ENCODE results near the gene ZMYM3.
"Not testable (repeated sequence)": the region's sequence is repeated elsewhere in the genome, so short reads cannot be mapped to it uniquely, and the experiment has no call there.

Gene ZMYM3

GRCh38 chrX:71281300-71281699 lies 27.4 kb upstream of the ZMYM3 start:
- H3K14ac ChIP-seq (ENCODE audit: low read length); H3K18ac ChIP-seq (ENCODE audit: low read length); H2BK5ac ChIP-seq (ENCODE audit: low read depth, low read length, poor library complexity); H3K9ac ChIP-seq (ENCODE audit: low read length); H2BK12ac ChIP-seq (ENCODE audit: low read length); H3K36me3 ChIP-seq (ENCODE audit: control insufficient read depth in 1 of 2, insufficient read depth in 2 of 2, low read length in 2 of 2); DNase-seq; H4K8ac ChIP-seq (ENCODE audit: low read depth, low read length); H3K27me3 ChIP-seq (ENCODE audit: insufficient read depth, low read length); H2BK120ac ChIP-seq (ENCODE audit: insufficient read depth, low read length, poor library complexity); H3K4me2 ChIP-seq (ENCODE audit: low read length); H2AK5ac ChIP-seq (ENCODE audit: low read length); H3K79me1 ChIP-seq (ENCODE audit: low read length); H3K79me2 ChIP-seq (ENCODE audit: control insufficient read depth, insufficient read depth, low read length, poor library complexity); H3K4ac ChIP-seq (ENCODE audit: low read depth, low read length); H3K27ac ChIP-seq (ENCODE audit: low read depth, low read length); H2AFZ ChIP-seq (ENCODE audit: insufficient read depth, low read length, poor library complexity); H3K9me3 ChIP-seq (ENCODE audit: insufficient read depth, low read depth, low read length); H3K4me3 ChIP-seq (ENCODE audit: low read depth, low read length); H4K91ac ChIP-seq (ENCODE audit: low read depth, low read length); H3K23ac ChIP-seq (ENCODE audit: low read length); H4K12ac ChIP-seq (ENCODE audit: low read depth, low read length); H3K4me1 ChIP-seq (ENCODE audit: control insufficient read depth in 1 of 2, insufficient read depth in 2 of 2, low read length in 2 of 2): not testable (repeated sequence)
- WGBS (ENCODE audit: extremely low coverage, insufficient coverage, insufficient read length), result no CpG with 5 or more reads among the region's 11 CpGs

GRCh38 chrX:71272313-71272712 lies 18.4 kb upstream of the ZMYM3 start:
- not testable (repeated sequence) for H3K36me3 ChIP-seq (ENCODE audit: control insufficient read depth in 1 of 2, insufficient read depth in 2 of 2, low read length in 2 of 2); H2BK120ac ChIP-seq (ENCODE audit: insufficient read depth, low read length, poor library complexity); H4K12ac ChIP-seq (ENCODE audit: low read depth, low read length); H2BK12ac ChIP-seq (ENCODE audit: low read length); H2AFZ ChIP-seq (ENCODE audit: insufficient read depth, low read length, poor library complexity); H3K79me1 ChIP-seq (ENCODE audit: low read length); H3K23ac ChIP-seq (ENCODE audit: low read length); H3K9ac ChIP-seq (ENCODE audit: low read length); H3K4me1 ChIP-seq (ENCODE audit: control insufficient read depth in 1 of 2, insufficient read depth in 2 of 2, low read length in 2 of 2); H2BK5ac ChIP-seq (ENCODE audit: low read depth, low read length, poor library complexity); H4K91ac ChIP-seq (ENCODE audit: low read depth, low read length); H3K27me3 ChIP-seq (ENCODE audit: insufficient read depth, low read length); H3K27ac ChIP-seq (ENCODE audit: low read depth, low read length); H2AK5ac ChIP-seq (ENCODE audit: low read length); H3K9me3 ChIP-seq (ENCODE audit: insufficient read depth, low read depth, low read length); H3K4ac ChIP-seq (ENCODE audit: low read depth, low read length); H3K18ac ChIP-seq (ENCODE audit: low read length); H3K14ac ChIP-seq (ENCODE audit: low read length); H3K79me2 ChIP-seq (ENCODE audit: control insufficient read depth, insufficient read depth, low read length, poor library complexity); H3K4me3 ChIP-seq (ENCODE audit: low read depth, low read length); DNase-seq; H4K8ac ChIP-seq (ENCODE audit: low read depth, low read length); H3K4me2 ChIP-seq (ENCODE audit: low read length)
- no CpG with 5 or more reads among the region's 2 CpGs for WGBS (ENCODE audit: extremely low coverage, insufficient coverage, insufficient read length)

- no peak overlapping the region for H2AK5ac ChIP-seq (ENCODE audit: low read length)
Observed at GRCh38 chrX:71269801-71270395, 16.0 kb upstream of the ZMYM3 start.

GRCh38 chrX:71268624-71269023 lies 14.7 kb upstream of the ZMYM3 start:
- not testable (repeated sequence) for H3K27ac ChIP-seq (ENCODE audit: low read depth, low read length); H2AK5ac ChIP-seq (ENCODE audit: low read length); H2AFZ ChIP-seq (ENCODE audit: insufficient read depth, low read length, poor library complexity); H3K4me1 ChIP-seq (ENCODE audit: control insufficient read depth in 1 of 2, insufficient read depth in 2 of 2, low read length in 2 of 2); H3K79me2 ChIP-seq (ENCODE audit: control insufficient read depth, insufficient read depth, low read length, poor library complexity); H3K9ac ChIP-seq (ENCODE audit: low read length); H3K4me3 ChIP-seq (ENCODE audit: low read depth, low read length); DNase-seq; H3K23ac ChIP-seq (ENCODE audit: low read length); H3K4me2 ChIP-seq (ENCODE audit: low read length); H3K4ac ChIP-seq (ENCODE audit: low read depth, low read length); H2BK12ac ChIP-seq (ENCODE audit: low read length); H2BK120ac ChIP-seq (ENCODE audit: insufficient read depth, low read length, poor library complexity); H3K27me3 ChIP-seq (ENCODE audit: insufficient read depth, low read length); H2BK5ac ChIP-seq (ENCODE audit: low read depth, low read length, poor library complexity); H3K9me3 ChIP-seq (ENCODE audit: insufficient read depth, low read depth, low read length); H3K79me1 ChIP-seq (ENCODE audit: low read length); H4K8ac ChIP-seq (ENCODE audit: low read depth, low read length); H4K12ac ChIP-seq (ENCODE audit: low read depth, low read length); H3K36me3 ChIP-seq (ENCODE audit: control insufficient read depth in 1 of 2, insufficient read depth in 2 of 2, low read length in 2 of 2); H3K14ac ChIP-seq (ENCODE audit: low read length); H3K18ac ChIP-seq (ENCODE audit: low read length); H4K91ac ChIP-seq (ENCODE audit: low read depth, low read length)

More at GRCh38 chrX:71269801-71270395, 16.0 kb upstream of the ZMYM3 start:
- H3K79me1 ChIP-seq (ENCODE audit: low read length), result no peaks in the 10 kb centered on the region
- no peak for DNase-seq
- no peak overlapping the region for H3K4me3 ChIP-seq (ENCODE audit: low read depth, low read length)
- H3K23ac ChIP-seq (ENCODE audit: low read length), result no peak overlapping the region
- no peak overlapping the region for H2BK5ac ChIP-seq (ENCODE audit: low read depth, low read length, poor library complexity)
- H3K4me1 ChIP-seq (ENCODE audit: control insufficient read depth in 1 of 2, insufficient read depth in 2 of 2, low read length in 2 of 2), result no peaks in the 10 kb centered on the region
- H4K12ac ChIP-seq (ENCODE audit: low read depth, low read length), result no peak overlapping the region
- H3K4ac ChIP-seq (ENCODE audit: low read depth, low read length), result no peak overlapping the region
- no peak overlapping the region for H3K9ac ChIP-seq (ENCODE audit: low read length)
- H4K91ac ChIP-seq (ENCODE audit: low read depth, low read length), result no peak overlapping the region
- no peak overlapping the region for H3K27ac ChIP-seq (ENCODE audit: low read depth, low read length)
- no peak overlapping the region for H4K8ac ChIP-seq (ENCODE audit: low read depth, low read length)
- no peaks in the 10 kb centered on the region for H3K79me2 ChIP-seq (ENCODE audit: control insufficient read depth, insufficient read depth, low read length, poor library complexity)
- H3K9me3 ChIP-seq (ENCODE audit: insufficient read depth, low read depth, low read length), result no peaks in the 10 kb centered on the region
- H3K4me2 ChIP-seq (ENCODE audit: low read length), result no peak overlapping the region
- H3K18ac ChIP-seq (ENCODE audit: low read length), result no peak overlapping the region
- H3K36me3 ChIP-seq (ENCODE audit: control insufficient read depth in 1 of 2, insufficient read depth in 2 of 2, low read length in 2 of 2), result no peaks in the 10 kb centered on the region
- no peaks in the 10 kb centered on the region for H3K27me3 ChIP-seq (ENCODE audit: insufficient read depth, low read length)
- H2AFZ ChIP-seq (ENCODE audit: insufficient read depth, low read length, poor library complexity), result no peak overlapping the region
- H2BK12ac ChIP-seq (ENCODE audit: low read length), result no peak overlapping the region
- no peak overlapping the region for H3K14ac ChIP-seq (ENCODE audit: low read length)
- WGBS (ENCODE audit: extremely low coverage, insufficient coverage, insufficient read length), result no CpG with 5 or more reads among the region's 19 CpGs
- H2BK120ac ChIP-seq (ENCODE audit: insufficient read depth, low read length, poor library complexity), result no peak overlapping the region
